HG03045 (cell line): ENCODE data around the gene SCARB2.

ENCODE experiments used
- ATAC-seq: cut with Tn5 transposase; IDR thresholded peaks from one replicate; pipeline ENCODE4 v1.9.1; 2021; ENCODE audit warnings: mild to moderate bottlenecking, moderate library complexity; ENCODE audit not compliant: unreplicated experiment

The SCARB2 gene

DNA sequence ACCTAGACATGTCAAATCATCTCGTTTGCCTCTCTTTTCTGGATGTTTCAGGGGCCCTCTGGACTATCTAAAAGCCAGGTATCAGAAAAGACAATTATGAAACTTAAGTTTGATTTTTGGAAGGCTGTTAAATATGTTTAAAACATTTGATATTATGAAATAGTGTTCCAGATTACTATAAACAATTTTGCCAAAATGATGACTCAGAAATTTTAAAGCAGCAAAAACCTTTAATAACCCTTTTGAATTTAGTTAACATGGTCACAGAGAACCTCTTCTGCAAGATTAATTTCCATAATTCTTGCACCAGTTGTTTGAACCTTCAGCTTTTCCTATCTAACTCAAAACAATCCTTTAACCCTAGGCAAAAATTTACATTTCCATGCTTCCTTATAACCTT is 19.1 kb upstream of the SCARB2 start:
- ATAC-seq, result no peak

DNA sequence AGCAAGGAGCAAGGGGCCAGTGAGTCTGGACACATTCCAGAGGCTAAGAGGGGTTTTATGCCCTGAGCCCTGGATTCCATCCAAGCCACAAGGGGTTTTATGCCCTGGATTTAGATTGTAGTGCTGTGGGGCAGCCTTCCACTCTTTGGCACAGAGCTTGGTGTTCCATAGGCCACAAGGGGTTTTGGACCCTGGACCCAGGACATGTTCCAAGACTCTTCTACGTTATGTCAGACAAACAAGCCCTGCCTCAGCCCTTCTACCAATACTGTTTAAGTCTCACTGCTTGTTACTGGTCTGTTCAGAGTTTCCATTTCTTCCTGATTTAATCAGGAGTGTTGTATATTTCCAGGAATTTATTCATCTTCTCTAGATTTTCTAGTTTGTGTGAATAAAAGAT is 12.8 kb upstream of the SCARB2 start:
- no peak for ATAC-seq

DNA sequence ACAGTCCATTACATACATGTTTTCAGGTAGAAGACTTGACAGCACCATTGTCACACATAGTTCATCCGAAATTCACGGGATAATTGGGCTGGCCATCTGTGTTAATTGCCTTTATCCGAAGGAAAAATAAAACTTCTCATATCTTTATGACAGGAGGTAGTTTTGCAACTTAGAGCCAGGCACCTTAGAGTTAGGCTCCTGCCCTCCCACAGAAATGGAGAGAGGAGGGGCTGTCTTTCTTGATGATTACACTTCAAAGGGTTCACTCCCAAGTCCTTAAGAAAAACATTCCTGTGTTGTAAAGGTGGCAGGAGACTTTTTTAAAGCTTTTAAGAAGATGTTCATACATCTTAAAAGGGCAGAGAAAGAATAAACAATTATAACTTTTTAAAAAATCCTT is 10.5 kb upstream of the SCARB2 start:
- no peak for ATAC-seq

DNA sequence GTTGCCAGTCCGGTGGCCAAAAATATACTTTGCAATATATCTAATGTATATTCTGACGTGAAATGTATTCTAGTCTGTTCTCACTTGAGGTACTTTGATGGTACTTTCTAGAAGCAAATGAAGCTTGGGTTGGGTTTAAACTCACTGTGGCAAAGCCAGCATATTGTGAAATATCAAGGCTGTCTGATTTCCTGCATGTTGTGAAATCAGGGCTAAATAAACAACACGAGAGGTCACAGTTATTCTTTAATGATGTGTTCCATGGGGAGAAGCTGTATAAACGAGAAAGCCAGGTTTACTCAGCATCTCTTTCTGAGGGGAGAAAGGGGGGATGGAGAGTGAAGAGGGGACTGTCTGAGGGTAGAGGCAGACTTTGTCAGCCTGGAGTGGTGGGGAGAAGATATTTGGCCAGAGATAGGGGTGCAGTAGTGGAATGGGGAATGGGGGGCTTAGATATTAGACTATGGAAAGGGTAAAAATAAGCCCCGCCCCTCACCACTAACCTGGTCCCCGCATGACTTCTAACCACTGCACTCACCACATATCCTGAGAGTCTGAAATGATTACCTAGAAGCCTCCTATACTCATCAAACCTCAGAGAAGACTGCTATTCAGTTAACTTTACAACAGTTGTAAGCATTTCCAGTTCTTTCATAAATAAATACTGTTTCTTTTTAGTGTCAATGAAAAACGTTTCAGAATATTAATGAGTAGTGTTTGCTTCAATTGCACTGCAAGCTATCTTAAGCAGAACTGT is 5.9 kb upstream of the SCARB2 start:
- no peak for ATAC-seq

DNA sequence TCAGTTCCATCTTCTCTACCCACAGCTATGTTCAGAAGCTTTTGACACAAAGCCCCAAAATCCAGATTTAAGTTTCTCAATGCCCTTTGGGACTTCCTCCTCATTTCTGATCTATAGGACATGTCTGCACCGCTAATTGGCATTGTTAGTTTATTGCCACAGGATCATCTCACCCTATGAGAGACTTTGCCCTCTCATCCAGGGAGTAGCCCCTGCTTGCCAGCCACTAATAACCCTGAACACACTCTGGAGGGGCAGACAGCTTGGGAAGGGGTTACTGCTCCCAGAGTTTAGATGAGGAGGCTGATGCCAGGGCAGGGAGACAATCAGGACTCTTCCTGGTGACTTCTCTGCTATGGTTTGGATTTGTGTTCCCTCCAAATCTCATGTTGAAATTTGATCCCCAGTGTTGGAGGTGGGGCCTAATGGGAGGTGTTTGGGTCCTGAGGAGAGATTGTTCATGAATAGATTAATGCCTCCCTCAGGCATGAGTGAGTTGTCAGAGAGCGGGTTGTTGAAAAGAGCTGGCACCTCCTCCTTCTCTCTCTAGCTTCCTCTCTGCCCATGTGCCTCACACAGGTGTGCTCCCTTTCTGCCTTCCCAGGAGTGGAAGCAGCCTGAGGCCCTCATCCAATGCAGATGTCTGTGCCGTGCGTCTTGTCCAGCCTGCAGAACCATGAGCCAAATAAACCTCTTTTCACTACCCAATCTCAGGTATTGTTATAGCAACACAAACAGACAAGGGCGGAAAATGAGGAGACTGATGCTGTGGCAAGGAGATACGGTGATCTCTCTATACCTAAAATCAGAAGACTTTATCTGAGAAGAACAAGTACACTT is 3.6 kb upstream of the SCARB2 start:
- no peak for ATAC-seq

DNA sequence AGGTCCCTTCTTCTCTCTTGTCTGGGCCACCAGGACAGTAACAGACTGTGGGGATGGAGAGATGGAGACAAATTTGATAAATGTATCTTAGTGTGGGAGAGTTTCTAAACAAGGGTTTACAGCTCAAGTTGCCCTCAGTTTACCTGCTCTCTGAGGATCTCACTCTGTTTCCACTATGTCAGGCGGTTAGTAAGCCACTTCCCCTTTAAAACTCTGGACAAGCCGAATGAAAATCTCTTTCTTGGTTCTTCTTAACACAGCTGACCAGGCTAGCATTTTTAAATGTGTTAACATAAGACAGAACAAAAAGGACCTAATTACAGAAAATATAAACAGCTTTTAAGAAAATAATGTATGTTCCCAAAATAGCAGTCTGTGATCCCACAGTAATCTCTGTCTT is 2.9 kb upstream of the SCARB2 start:
- ATAC-seq, result no peak

DNA sequence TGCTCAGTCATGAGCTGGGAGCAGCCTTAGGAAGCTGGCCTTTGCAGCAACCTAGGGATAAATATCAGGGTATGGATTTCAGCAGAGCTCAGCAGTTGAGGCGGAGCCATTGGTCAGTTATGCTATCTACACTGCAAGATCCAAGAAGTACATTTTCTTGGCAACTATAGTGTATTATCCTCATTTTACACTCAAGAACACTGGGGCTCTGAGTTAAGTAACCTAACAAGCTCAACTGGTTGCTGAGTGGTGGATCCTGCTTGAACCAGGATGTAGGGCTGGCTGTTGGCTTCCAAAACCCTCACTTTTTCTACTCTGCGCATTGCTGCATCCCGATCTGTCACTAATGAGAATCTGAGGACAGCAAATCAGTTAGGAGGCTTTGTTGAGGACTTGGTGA is 1.5 kb upstream of the SCARB2 start:
- no peak for ATAC-seq

DNA sequence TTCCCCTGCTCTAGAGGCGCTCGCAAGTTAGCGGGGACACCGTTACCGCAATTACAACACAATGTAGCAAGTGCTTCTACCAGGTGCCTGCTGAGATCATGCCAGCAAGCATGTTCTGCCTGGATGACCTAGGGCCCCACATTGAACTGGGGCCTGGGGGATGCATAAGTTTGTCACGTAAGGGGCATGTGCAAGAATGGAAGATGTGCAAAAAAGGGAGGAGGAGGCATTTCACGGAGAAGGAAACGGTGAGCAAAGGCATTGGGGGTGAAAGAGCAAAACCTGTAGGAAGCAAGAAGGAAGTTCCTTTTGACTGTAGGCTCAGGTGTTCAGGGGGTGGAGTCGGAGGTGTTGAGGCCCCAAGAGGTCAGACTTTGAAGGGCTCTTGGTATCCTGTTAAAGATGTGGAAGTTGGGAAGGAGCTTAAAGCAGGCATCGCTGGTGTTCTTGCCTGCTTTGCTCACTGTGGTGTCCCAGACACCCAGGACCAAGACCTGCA is 602 bp upstream of the SCARB2 start:
- ATAC-seq, result no peak

DNA sequence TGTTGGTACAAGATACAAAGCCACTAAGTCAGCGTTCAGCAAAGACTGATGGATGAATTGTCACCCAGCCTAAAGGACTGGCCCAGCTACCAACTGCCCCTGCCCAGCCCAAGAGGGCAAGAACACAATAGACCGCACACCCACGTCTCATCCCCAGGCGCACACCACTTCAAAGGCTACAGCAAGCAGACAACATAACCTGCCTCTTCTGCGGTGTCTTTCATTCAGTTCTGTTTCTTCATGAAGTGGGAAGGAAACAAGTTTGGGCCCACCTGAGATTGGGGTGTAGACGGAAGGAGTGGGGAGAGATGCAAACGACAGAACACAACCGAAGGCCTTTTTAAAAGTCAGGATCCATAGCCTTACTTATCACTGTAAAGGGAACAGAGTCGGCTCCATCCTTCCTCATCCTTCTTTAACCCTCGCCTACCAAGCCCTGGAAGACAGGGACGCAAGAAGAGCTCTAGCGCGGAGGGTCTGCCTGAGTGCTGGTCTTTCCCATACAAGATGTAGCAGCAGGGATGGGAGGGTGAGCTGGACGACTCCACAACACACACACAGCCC is 691 bp downstream of the SCARB2 start:
- ATAC-seq, result no peak

DNA sequence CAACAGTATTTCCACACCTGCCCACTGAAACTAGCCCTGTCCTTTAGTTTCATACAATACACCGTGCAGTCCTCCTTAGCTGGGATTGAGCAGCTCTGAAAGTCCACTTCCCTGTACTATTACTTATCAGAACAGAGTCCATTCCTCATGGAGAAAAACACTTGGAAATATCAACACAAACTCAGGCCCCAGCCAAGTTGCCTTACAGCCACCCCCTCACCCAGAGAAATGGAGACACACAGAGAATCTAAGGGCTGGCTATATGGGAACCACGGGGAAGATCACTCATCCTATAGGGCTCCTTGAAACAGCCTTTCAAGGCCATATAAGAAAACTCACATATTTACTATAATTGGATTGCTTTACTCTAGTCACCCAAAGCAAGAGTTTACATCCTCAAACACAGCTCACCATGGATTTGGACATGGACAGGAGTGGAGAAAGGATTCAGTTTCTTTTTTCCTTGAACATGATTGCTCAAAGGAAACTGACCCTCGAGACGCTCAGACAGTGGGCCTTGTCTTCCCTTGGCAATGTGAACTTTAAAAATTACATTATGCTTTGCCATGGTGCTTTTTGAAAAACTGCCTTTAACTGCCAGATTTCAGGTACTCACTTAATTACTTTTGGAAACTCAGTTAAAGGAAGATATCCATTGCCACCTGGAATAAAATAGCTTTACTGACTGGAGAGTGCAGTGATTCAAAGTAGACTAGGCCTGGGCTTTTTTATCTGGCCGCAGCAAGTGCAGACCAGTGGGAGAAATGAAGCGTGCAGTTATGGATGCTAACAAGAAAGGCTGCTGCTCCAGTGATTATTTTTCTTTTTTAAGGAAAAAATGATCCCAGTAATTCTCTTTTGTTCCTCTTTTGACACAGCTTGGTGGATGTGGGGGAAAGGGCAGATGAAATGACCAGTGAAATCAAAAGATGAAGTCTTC is 1.6 kb downstream of the SCARB2 start:
- no peak for ATAC-seq

DNA sequence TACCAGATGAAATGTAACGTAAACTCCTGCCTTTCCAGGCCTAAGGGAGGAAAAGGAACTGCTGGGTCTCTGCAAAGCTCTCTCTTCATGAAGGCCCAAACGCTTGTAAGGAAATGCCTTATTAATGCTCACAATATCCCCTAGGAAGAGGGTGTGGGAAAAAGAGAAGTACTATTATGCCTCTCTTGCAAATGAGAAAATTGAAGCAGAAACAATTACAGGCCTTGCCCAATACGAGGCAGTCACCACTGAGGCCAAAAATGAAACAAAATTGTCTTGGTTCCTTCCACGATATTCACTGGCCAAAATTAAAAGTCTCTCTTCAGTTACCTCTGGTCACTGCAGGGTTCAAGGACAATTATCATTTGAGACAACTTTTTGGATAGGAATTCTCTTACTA is 3.2 kb downstream of the SCARB2 start:
- ATAC-seq, result no peak

DNA sequence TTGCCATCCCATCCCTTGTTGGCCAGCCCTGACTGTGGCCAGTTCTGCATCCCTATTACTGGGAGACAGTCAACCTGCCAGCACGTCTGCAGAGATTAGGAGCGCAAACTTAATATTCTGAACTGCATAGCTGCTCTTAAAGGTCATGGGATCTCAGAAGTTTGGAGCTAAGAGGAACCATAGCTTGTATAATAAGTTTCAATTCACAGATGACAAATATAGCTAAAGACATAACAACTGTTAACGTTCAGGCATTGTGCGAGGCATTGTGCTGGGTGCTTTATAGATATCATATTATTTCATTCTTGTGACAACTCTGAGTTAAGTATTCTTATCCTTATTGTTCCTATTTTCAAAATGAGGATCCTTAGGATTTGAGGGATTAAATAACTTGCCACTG is 3.7 kb downstream of the SCARB2 start:
- no peak for ATAC-seq

DNA sequence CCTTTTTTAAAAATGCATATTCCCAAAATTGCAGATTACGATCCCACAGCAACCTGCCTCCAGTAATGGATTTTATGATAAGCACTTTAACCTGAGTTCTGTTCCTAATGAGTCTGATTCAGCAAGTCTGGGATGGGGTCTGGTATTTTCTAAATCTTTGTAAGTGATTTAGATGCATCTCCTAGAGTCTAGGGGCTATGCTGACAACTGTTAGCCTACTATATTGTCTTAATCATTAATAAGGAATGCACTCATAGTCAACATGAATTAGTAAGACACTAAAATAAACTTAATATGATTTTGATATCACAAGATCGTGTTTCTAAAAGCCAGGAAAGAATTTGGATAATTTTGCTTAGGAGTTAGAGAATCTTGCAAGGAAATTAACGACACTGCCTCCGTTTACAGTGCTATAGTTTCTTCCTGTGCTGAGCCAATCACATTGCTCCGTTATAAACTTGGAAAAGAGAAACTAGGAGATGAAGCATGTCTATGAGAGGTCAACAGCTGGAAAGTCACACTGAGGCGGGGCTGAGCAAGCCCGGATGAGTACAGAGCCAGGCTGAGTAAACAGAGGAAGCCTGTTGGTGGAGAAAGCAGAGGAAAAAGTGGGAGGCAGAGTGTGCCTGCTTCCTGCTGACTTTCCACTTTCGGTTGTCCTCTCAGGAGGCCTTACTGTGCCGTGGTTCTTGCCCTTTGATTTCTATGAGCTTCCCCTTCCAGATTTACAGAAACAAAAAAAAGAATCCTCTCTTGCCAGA is 5.4 kb downstream of the SCARB2 start:
- no peak for ATAC-seq

DNA sequence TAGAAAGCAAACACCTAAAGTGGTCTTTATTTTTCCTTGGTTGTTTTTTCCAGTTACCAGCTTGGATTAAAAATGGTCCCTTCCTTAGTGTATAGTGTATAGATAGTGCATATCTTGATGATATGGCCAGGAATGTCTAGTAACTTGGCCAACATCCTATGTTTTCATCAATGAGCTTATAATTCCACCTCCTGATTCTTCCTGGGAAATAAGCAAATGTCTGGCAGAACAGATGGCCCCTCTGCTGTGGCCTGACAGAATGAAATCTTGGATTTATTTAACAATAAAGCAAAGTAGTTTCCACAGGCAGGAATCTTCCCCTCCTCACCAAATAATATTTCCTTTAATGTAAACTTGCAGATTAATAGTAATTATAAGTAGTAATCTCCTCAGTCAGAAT is 6.1 kb downstream of the SCARB2 start:
- ATAC-seq, result no peak

DNA sequence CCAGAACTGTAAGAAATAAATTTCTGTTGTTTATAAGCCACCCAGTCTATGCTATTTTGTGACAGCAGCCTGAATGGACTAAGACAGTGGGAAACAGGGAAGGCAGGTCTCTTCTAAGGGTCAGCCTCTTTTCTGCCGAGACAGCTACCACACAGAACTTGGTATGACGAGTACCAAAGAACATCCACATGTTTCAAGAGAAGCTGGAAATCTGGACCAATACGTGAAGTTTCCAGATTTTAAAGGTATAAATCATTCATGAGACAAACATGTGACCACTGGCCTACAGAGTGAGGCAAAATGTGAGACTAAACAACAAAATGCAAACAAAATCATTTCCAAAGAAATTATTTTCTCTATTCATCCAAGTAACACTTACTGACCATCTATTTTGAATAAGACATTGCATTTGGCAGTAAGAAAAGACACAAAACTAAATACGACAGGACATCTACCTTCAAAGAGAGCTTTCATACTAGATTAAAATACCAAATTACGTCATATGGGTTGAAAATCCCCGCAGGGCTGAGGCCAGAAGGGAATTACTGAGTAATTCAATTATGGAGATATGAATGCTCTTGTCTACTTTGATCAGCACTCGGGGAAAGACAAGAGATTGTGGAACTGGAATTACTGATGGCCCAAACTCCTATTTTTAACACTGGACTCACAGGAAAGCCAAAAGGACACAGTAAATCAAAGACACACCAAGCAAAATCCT is 7.2 kb downstream of the SCARB2 start:
- no peak for ATAC-seq

DNA sequence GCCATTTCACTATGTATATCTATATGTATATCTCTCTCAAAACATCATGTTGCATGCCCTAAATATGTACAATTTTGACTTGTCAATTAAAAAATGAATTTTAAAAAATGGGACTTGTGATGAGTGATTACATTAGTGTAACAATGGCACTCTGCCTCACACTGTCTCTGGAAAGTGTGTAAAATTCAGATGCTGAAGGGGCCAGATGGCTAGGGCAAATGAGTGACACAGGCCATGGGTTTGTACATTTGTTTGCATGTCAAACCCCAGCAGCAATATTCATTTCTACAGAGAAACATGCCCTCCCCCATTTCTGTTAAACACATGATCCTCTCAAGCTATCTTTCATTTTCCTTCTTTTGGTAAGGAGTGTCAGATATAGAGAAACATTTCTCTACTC is 8.1 kb downstream of the SCARB2 start:
- ATAC-seq, result no peak

DNA sequence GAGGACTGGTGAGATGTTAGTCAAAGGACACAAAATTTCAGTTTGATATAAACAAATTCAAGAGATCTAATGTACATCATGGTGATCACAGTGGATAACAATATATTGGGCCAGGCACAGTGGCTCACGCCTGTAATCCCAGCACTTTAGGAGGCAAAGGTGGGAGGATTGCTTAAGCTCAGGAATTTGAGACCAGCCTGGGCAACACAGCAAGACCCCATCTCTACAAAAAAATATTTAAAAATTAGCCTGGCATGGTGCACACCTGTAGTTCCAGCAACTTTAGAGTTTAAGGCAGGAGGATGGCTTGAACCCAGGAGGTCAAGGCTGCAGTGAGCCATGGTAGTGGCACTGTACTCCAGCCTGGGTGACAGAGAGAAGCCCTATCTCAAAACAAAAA is 8.7 kb downstream of the SCARB2 start:
- no peak for ATAC-seq

DNA sequence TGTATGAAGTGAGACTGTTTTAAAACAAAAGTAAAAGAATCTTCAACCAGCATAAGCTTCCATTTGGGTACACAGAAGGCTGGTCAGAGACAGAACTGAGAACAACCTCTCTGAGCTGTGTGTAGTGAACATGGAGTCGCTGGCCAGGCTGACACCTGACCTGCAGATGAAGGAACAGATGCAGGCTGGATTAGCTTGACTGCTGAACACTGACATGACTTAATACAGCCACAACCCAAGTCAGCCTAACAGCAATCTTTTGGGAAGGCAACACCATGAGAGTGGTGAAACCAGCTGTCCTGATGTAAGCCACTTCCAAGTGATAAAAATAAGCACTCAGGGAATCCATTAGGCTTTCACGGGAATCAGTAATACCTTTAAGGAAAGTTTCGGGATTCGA is 10.1 kb downstream of the SCARB2 start:
- no peak for ATAC-seq

DNA sequence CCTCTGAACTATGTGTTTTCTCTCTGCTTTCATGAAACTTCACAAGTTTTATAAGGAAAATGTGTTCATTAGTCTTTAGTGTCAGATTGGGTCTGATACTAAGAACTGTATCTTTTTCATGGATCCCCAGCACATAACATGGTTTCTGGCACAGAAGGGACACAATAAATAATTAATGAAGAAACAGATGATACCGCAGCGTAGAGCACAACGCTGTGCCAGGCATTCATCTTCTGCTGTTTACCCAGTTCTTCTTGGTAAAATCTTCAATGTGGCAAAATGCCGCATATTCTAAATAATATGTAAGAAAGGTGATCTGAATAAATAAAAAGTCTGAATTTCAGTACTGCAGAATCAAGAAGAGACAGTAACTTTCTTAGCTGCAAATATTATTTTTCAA is 12.3 kb downstream of the SCARB2 start:
- ATAC-seq, result no peak
